ENCODE results near the gene NTRK1.
"Not testable (repeated sequence)": the region's sequence is repeated elsewhere in the genome, so short reads cannot be mapped to it uniquely, and the experiment has no call there.

Gene NTRK1

DNA sequence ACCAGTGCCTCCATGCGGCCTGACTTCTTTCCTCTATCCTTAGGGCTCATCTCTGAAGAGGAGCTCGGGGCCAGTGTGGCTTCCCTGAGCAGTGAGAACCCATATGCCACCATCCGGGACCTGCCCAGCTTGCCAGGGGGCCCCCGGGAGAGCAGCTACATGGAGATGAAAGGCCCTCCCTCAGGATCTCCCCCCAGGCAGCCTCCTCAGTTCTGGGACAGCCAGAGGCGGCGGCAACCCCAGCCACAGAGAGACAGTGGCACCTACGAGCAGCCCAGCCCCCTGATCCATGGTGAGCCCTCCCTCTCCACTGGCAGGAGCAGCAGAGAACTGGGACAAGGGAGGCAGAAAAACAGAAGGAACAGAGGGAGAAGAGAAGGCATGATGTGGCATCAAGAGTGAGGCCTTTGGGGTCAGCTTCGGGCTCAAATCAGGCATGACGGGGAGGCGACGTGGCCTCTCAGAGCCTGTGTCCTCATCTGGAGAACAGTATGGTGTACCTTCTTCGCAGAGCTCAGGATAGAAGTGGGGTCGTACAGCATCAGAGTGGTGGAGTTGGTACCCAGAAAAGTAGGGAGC is 53.2 kb downstream of the NTRK1 start:
- no peak for DNase-seq (ENCODE audit: low spot score)

DNA sequence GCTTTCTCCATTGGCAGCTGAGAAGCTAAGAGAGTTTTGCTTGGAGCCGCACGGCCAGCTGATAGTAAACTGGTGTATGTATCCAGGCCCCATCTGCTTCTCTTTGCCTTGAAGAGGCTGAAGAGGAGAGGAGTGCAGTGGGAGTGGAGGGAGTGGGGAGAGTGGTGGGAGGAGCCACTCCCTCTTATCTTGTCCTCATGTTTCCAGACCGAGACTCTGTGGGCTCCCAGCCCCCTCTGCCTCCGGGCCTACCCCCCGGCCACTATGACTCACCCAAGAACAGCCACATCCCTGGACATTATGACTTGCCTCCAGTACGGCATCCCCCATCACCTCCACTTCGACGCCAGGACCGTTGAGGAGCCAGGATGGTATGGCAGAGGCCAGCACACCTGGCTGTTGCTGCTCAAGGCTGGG is 53.8 kb downstream of the NTRK1 start:
- no peak for DNase-seq (ENCODE audit: low spot score)

DNA sequence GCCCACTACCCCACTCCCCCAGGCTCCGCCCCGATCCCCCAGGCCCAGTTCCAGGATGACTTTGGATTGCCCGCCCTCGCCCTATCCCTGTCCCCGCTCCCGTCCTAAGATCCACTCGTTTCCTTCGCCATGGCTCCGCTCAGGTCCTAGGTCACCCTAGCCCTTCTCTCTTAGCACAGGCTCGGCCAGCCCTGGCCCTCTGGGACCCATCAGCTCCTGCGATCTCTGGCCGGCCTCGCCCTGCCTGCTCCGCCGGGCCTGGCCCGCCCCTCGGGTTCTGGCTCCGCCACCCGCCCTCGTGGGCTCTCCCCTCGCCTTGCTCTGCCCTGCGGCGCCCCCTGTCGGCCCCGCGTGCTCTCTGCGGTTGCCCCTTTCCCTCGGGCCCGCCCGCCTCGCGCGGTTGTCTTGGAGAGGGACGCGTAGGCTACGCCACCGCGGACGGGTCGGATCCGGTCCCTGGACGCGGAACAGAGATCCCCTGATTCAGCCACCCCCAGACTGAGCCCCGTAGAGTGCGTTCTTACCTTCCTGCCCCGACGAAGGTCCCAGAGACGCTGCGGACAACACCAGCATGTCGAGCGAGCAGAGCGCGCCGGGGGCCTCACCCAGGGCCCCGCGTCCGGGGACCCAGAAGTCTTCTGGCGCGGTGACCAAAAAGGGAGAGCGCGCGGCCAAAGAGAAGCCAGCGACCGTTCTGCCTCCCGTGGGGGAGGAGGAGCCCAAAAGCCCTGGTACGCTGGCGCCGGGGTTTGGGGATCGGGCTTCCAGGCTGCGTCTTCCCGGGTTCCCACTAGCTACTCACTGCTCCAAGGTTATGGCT is 59.8 kb downstream of the NTRK1 start, which contains the start of gene LRRC71:
Gene LRRC71 (plus strand): TSS at position 400 of the 820 bp plus-strand sequence. CDS start 172 bp downstream, at position 572.
- DNase-seq (ENCODE audit: low spot score) = peak; percentile 79

DNA sequence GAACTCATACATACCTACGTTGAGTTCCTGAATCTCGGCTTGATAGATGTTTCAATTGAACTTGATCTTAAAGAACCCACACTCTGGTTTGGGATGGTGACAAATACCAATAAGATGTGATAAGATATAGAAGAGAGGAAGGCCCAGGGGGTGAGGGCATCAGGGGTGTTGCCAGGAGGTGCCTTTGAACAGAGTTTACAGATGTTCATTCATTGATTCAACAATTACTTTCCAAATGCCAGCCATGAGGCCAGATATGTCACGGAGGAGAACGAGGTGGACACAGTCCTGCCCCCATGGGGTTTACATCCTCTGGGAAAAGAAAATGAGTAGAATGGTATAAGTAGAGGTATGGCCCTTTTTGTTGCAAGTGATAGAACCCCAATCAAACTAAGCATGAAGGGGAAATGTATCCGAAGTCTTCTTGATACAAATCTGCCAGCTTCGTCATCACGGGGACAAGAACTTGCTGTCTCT is 60.4 kb downstream of the NTRK1 start:
- no peak for DNase-seq (ENCODE audit: low spot score)

DNA sequence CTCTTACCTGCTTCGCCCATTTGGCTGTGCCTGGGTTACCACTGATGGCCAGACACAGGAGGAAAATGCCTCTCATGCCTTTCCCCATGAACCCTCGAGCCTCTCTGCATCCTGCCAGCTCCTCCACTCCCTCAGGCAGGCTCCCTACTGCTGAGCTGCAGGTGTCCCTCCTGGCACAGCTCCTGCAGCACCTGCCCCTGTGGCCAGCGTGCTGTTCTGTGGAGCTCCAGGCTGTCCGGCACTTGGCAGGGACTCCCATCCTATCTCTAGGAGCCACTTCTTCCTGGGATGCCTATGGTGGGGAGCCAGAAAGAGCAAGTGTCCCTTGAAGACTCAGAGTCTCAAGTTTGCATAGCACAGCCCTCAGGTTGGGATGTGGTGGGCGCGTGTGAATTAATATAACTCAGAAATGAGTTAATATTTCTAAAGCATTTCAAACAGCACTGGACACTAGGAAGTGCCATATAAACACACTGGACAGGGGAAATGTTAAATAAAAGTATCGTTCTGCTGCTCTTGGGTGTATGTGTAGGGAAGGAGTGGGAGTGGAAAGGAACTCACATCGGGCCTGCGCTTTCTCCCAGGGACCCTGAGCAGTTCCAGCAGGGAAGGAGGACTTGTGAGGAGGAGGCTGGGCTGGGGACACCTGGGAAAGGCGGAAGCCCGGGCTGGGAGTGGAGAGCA is 62.5 kb downstream of the NTRK1 start:
- no peak for DNase-seq (ENCODE audit: low spot score)

DNA sequence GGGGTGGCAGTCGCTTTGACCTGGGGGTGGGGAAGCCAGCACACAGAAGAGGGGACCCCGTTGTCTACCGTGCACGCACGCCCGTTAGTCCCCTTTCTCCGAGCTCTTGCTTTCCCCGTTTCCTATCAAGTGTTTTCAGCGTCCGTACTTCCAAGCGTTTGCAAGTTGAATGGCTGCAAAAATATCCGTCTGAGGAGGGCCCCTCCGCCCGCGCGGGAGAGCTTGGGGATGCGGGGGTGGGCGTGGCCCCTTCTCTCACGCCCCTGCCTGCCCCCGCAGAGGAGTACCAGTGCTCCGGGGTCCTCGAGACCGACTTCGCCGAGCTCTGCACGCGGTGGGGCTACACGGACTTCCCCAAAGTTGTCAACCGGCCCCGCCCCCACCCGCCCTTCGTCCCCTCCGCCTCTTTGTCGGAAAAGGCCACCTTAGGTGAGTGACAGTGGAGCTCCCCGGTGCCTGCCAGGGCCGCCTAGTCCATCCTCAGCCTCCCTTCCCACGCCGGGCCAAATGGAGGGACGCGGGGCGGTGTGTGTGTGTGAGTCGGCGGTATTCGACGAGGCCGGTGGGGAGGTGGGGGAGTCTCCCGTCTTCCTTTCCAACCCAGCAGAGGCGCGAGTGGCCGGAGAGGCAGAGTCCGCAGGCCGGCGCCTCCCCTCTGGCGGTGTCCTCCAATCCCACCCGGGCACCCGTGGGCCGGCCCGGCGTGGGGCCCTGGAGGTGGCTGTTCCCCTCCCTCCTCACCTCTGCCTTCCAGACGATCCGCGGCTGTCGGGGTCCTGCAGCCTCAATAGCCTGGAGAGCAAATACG is 63.2 kb downstream of the NTRK1 start:
- DNase-seq (ENCODE audit: low spot score) = no peak

DNA sequence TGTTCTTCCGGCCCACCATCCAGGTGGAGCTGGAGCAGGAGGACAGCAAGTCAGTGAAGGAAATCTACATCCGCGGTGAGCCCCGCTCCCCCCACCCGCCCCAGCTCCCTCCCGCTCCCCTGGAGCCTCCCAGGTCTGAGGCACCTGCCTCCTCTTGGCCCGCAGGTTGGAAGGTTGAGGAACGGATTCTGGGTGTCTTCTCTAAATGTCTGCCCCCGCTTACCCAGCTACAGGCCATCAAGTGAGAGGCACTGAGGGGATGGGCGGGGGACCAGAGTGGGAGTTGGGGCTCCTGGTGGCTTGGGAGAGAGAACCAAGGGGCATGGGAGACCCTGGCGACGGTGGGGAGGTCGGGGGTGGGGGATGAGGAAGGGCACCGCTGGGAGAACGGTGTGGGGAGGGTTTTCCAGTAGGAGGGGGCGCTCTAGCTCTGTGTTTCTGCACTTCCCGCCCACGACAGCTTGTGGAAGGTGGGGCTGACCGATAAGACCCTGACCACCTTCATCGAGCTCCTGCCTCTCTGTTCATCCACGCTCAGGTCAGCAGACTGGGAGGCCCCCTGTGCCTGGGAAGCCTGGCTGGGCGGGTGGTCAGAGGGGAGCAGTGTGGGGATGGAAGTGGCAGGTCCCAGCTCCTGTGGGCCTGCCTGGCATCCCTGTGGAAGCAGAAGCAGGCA is 64.0 kb downstream of the NTRK1 start:
- DNase-seq (ENCODE audit: low spot score) = no peak

DNA sequence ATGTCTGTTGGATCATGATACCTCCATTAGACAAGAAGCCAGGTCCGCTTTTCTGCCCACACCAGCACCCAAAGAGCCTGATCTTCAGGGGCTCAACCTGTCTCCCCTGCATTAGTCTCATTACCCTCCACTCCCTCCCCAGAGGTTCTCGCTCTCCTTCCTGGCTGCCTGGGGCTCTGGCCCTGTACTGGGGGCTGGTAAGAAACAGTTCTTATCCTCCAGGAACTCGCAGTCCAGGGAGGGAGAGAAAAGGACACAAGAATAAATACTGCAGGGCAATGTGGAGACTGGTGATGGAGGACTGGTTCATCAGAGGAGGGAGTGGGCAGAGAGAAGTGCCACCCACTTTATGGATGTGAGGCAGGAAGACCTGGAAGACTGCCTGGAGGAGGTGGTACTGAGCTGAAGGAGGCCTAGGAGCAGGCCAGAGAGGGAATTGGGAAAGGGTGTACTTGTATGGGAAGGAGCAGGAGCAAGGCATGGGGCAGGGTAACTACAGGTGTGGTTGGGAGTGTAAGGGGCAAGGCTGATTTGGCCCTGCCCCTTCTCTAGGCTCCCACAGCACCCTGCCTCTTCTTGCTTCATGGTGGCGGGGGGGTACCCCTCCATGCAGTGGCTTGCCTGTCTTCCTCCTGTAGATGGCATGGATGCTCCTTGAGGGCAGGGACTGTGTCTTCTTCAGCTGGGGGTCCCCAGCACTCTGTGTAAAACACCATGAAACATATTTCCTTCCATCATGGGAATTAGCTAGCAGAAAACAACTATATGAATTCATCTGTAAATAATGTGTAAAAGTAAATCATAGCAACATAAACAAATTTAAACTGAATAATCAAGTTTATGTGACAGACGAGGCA is 64.7 kb downstream of the NTRK1 start:
- DNase-seq (ENCODE audit: low spot score) = no peak

DNA sequence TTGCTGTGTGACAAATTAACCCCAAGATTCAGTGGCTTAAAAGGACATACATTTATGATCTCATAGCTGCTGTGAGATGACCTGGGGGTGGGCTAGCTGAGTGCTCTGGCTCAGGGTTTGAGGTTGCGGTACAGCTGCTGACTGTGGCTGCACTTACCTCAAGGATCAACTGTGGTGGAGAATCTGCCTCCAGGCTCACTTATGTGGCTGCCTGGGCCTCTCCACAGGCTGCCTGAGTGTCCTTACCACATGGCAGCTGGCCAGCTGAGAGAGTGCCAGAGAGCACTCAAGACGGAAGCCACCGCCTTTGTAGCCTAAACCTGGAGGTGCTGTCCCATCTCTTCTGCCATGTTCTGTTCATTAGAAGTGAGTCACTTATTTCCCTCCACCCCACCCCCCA is 65.5 kb downstream of the NTRK1 start:
- peak; percentile 85 for DNase-seq (ENCODE audit: low spot score)

DNA sequence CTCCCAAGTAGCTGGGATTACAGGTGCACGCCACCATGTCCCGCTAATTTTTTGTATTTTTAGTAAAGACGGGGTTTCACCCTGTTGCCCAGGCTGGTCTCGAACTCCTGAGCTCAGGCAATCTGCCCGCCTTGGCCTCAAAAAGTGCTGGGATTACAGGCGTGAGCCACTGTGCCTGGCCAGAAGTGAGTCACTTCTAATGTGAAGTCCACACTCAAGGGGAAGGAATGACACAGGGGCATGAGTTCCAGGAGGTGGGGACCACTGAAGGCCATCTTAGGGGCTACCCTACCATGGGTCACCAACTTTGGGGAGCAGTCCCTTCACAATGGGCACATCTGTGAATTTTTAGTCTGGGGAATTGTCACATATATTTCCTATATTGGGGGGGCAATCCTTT is 66.0 kb downstream of the NTRK1 start:
- not testable (repeated sequence) for DNase-seq (ENCODE audit: low spot score)

DNA sequence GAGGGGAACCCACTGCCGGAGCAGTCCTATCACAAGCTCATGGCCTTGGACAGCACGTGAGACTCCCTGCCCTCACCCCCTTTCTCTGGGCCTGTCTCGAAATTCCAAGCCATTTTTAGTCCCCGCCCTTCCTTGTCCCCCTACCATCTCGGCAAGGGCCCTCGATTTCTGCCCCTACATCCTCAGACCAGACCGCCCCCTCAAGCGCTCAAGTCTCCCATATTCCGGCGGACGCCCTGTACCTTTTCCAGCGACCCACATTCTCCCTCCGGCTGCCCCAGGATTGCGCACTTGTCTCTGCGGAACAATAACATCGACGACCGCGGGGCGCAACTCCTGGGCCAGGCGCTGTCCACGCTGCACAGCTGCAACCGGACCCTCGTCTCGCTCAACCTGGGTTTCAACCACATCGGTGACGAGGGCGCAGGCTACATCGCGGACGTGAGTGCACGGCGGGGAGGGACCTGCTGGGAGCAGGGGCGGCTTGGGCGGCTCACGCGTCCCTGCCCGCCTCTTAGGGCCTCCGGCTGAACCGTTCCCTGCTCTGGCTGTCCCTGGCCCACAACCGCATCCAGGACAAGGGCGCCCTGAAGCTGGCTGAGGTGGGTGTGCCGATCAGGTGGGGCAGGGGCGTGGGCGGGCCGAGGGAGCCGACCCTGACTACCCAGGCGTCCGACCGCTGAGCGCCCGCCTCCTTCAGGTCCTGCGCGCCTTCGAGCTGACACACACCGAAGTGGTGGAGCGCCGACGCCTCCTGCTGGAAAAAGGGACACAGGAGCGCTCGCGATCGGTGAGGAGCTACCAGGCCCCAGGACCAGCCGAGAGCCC is 66.8 kb downstream of the NTRK1 start:
- peak; percentile 80 for DNase-seq (ENCODE audit: low spot score)

DNA sequence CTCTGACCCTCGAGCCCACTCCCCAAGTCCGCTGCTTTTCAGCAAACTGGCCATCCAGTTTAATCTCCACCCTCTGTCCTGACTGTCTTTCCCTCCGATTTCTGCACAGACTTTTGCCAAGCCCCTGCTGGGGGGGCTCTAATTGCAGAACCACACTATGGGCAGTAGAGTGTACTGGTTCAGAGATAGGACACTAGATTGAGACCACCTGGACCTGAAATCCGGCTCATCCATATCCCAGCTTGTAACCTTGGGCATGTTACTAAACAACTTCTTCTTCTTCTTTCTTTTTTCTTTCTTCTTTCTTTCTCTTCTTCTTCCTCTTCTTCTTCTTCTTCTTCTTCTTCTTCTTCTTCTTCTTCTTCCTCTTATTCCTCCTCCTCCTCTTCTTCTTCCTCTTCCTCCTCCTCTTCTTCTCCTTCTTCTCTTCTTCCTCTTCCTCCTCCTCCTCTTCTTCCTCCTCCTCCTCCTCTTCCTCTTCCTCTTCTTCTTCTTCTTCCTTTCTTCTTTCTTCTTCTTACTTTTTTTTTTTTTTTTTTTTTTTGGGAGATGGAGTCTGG is 67.5 kb downstream of the NTRK1 start:
- DNase-seq (ENCODE audit: low spot score) = no peak

DNA sequence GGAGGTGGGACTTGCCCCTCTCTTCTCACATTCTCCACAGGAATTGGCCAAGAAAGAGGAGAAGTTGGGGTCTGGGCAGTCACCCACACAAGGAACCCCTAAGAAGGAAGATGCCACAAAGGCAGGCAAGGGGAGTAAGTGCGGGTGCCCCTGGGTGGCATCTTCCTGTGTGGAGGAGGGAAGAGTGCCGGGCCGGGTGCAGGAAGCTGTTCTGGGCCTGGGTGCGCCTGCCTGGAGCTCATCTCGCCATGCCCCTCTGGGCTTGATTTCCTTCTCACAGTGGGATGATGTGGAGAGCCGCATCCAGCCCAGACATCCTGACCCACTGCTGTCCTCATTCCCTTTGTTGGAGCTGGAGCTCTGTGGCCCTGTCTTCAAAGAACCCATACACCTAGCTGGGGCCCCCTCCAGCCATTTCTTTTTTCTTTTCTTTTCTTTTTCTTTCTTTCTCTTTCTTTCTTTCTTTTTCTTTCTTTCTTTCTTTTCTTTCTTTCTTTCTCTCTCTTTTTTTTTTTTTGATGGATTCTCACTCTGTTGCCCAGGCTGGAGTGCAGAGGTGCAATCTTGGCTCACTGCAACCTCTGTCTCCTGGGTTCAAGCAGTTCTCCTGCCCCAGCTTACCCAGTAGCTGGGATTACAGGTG is 69.1 kb downstream of the NTRK1 start:
- DNase-seq (ENCODE audit: low spot score) = no peak

DNA sequence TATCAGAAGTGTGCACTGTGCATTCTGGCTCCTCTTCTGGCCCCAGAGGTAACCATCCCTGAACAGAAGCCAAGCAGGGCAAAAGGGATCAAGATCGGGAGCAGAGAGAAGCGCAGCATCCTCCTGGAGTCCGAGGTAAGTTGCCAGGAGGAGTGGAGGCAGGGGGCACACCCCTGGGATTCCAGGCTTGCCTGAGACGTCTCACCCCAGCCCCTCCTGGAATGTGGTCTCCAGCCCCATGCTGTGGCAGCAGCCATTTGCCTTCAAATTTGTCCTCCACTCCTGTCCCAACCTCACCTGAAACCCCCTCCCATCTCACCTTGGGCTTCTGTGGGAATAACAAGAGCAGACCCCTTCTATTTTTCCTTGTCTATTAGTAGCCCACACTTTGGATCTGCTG is 69.8 kb downstream of the NTRK1 start:
- no peak for DNase-seq (ENCODE audit: low spot score)

Measured in kidney tubule cell (primary cell).